Esophagus squamous epithelium (tissue), 5 donors: ENCODE measurements around the gene MICAL2. TPM values are rescaled to one million over a fixed set of nuclear protein-coding genes. Genes with fewer than 3 reads are reported as not detected.

Source experiments
- DNase-seq: peaks from one replicate; lab custom pipeline; 2025; lab: John Stamatoyannopoulos, UW
- H3K27ac ChIP-seq, 4 donors: fragments of 200-600 bp; sonication (generic); one replicate each; pipeline ENCODE4 v1.5.1; 2016 to 2019; ENCODE audit warnings: mild to moderate bottlenecking in 1 of 4
- H3K27me3 ChIP-seq, 4 donors: fragments of 200-600 bp; sonication (generic); 1 replicate in 3 of 4; 2 replicates in 1 of 4; pipeline versions ENCODE4 v1.5.1 to v1.6.0; 2017 to 2021; ENCODE audit warnings: antibody characterized with exemption in 1 of 4
- H3K36me3 ChIP-seq, 3 donors: fragments of 200-600 bp; sonication (generic); one replicate each; pipeline ENCODE4 v1.5.1; 2016 to 2019
- H3K4me1 ChIP-seq, 3 donors: fragments of 200-600 bp; sonication (generic); one replicate each; pipeline ENCODE4 v1.5.1; 2017 to 2019
- H3K4me3 ChIP-seq, 4 donors: fragments of 200-600 bp; sonication (generic); 1 replicate in 3 of 4; 2 replicates in 1 of 4; pipeline ENCODE4 v1.5.1; 2016 to 2019; ENCODE audit warnings: mild to moderate bottlenecking in 2 of 4, moderate library complexity in 1 of 4
- H3K9me3 ChIP-seq, 3 donors: fragments of 200-600 bp; sonication (generic); one replicate each; pipeline ENCODE4 v1.5.1; 2016 to 2019
- CTCF ChIP-seq, 6 experiments: fragments of 450-650 bp in 4 of 6; fragments of 200-600 bp in 2 of 6; sonication (generic) in 2 of 6; IDR thresholded peaks; one replicate each; pipeline ENCODE4 v1.5.1; 2016 to 2019; ENCODE audit warnings: antibody characterized with exemption in 6 of 6, mild to moderate bottlenecking in 4 of 6, moderate library complexity in 4 of 6
- POLR2A ChIP-seq, 4 donors: fragments of 450-650 bp; IDR thresholded peaks; one replicate each; pipeline ENCODE4 v1.6.1; 2017; ENCODE audit warnings: antibody characterized with exemption in 4 of 4, mild to moderate bottlenecking in 4 of 4, moderate library complexity in 3 of 4
- WGBS, 2 donors: methylation state at CpG; one replicate each; pipeline ENCODE4 v1.1.5; 2018; 5-methylcytosine and 5-hydroxymethylcytosine counted together
- intact Hi-C: fragments of 100-400 bp; cut with DNase I; formaldehyde crosslinking; loops from one replicate; pipeline ENCODE4 v1.15.0; 2022
- total RNA-seq, 4 donors: library from RNA; depleted of rRNA; stranded (reverse); fragments of >200 nt; gene quantifications; one replicate each; pipeline ENCODE4 v1.1.0, GENCODE V29; 2016
- donor health status: DM: yes; HTN: yes; CAD: no.

The MICAL2 gene
- total RNA-seq, 4 donors from 2014 or later: 10.1 to 49.0 (median 19.8) TPM

- Histone ChIP-seq H3K27me3 (no peaks in the 10 kb centered on the region), H3K27ac (peak overlapping the region; percentile 36 to 90 (median 78)), H3K9me3 (no peaks in the 10 kb centered on the region), H3K4me1 (peaks cover 34 to 69% (median 55%) of the 10 kb centered on the region in 3 donors), H3K36me3 (no peaks in the 10 kb centered on the region), H3K4me3 (no peak overlapping the region)
- intact Hi-C loops: no loop called here
- no peak for DNase-seq
- WGBS, 2 donors: 83% methylated on average over 9 of the region's 9 CpGs
- TF ChIP-seq POLR2A (IDR thresholded peaks at IDR 0.05) (no peak), CTCF (IDR thresholded peaks at IDR 0.05) (no peak)
These were observed 21.9 kb upstream of the MICAL2 start for GRCh38 chr11:12088531-12088930.

- Histone ChIP-seq H3K27me3 (no peaks in the 10 kb centered on the region), H3K4me1 (peaks cover 34 to 69% (median 55%) of the 10 kb centered on the region in 3 donors), H3K4me3 (no peak overlapping the region), H3K36me3 (no peaks in the 10 kb centered on the region), H3K9me3 (no peaks in the 10 kb centered on the region), H3K27ac (peak overlapping the region in 3 of 4 donors; percentile 36 to 88 (median 79))
- TF ChIP-seq CTCF (IDR thresholded peaks at IDR 0.05): no peak
- TF ChIP-seq POLR2A (IDR thresholded peaks at IDR 0.05): no peak
- no peak for DNase-seq
- WGBS, 2 donors: 79 to 87% methylated on average over 3 to 4 of the region's 4 CpGs
- intact Hi-C loops: no loop called here
These were observed 21.3 kb upstream of the MICAL2 start for GRCh38 chr11:12089041-12089440.

GRCh38 chr11:12089473-12089872 is 20.9 kb upstream of the MICAL2 start:
- Histone ChIP-seq H3K27ac (peak overlapping the region; percentile 36 to 88 (median 70)), H3K36me3 (no peaks in the 10 kb centered on the region), H3K9me3 (no peaks in the 10 kb centered on the region), H3K4me3 (no peak overlapping the region), H3K27me3 (no peaks in the 10 kb centered on the region), H3K4me1 (peaks cover 34 to 69% (median 55%) of the 10 kb centered on the region in 3 donors)
- no peak for TF ChIP-seq CTCF (IDR thresholded peaks at IDR 0.05)
- no peak for TF ChIP-seq POLR2A (IDR thresholded peaks at IDR 0.05)
- WGBS, 2 donors: 57 to 72% methylated on average over 2 of the region's 2 CpGs
- intact Hi-C loops: no loop called here
- no peak for DNase-seq

- Histone ChIP-seq H3K27me3 (no peaks in the 10 kb centered on the region), H3K27ac (peak overlapping the region; percentile 57 to 88 (median 70)), H3K36me3 (no peaks in the 10 kb centered on the region), H3K9me3 (no peaks in the 10 kb centered on the region), H3K4me3 (no peak overlapping the region), H3K4me1 (peaks cover 34 to 69% (median 55%) of the 10 kb centered on the region in 3 donors)
- intact Hi-C loops: no loop called here
- TF ChIP-seq POLR2A (IDR thresholded peaks at IDR 0.05): no peak
- no peak for TF ChIP-seq CTCF (IDR thresholded peaks at IDR 0.05)
- no peak for DNase-seq
- WGBS, 2 donors: 9 to 38% methylated on average over 1 to 4 of the region's 4 CpGs
These were observed 20.3 kb upstream of the MICAL2 start for GRCh38 chr11:12090061-12090591.

GRCh38 chr11:12090761-12091258 is 19.6 kb upstream of the MICAL2 start:
- TF ChIP-seq CTCF (IDR thresholded peaks at IDR 0.05) (no peak), POLR2A (IDR thresholded peaks at IDR 0.05) (no peak)
- intact Hi-C loops: no loop called here
- H3K36me3 ChIP-seq: no peaks in the 10 kb centered on the region
- no peak for DNase-seq
- H3K27ac ChIP-seq: peak overlapping the region; percentile 59 to 88 (median 70)
- H3K4me1 ChIP-seq: peaks cover 33 to 62% (median 49%) of the 10 kb centered on the region in 3 donors
- WGBS, 2 donors: 37 to 62% methylated on average over 4 of the region's 4 CpGs
- H3K9me3 ChIP-seq: no peaks in the 10 kb centered on the region
- H3K27me3 ChIP-seq: no peaks in the 10 kb centered on the region
- H3K4me3 ChIP-seq: no peak overlapping the region
